Suprapubic skin (tissue), 4 donors: ENCODE data around the gene JAZF1.

Experiments
- EP300 ChIP-seq: sonication (generic); formaldehyde crosslinking; IDR thresholded peaks from one replicate; pipeline ENCODE4 v1.6.1; 2017; ENCODE audit warnings: antibody characterized with exemption
- POLR2A ChIP-seq, 2 donors: fragments of 450-650 bp; IDR thresholded peaks; one replicate each; pipeline ENCODE4 v1.6.1; 2017; ENCODE audit warnings: antibody characterized with exemption in 2 of 2, mild to moderate bottlenecking in 2 of 2, moderate library complexity in 2 of 2
- POLR2AphosphoS5 ChIP-seq, 3 donors: sonication (generic); formaldehyde crosslinking; IDR thresholded peaks; one replicate each; pipeline ENCODE4 v1.6.1; 2017; ENCODE audit warnings: antibody characterized with exemption in 3 of 3
- TF ChIP-seq, protein P1 (sequence below), 2 donors: fragments of 200-600 bp in 1 of 2; fragments of 450-650 bp in 1 of 2; sonication (generic) in 1 of 2; IDR thresholded peaks; one replicate each; pipeline ENCODE4 v1.5.1; 2016 to 2019; ENCODE audit warnings: antibody characterized with exemption in 2 of 2, mild to moderate bottlenecking in 1 of 2, moderate library complexity in 1 of 2

DNA sequence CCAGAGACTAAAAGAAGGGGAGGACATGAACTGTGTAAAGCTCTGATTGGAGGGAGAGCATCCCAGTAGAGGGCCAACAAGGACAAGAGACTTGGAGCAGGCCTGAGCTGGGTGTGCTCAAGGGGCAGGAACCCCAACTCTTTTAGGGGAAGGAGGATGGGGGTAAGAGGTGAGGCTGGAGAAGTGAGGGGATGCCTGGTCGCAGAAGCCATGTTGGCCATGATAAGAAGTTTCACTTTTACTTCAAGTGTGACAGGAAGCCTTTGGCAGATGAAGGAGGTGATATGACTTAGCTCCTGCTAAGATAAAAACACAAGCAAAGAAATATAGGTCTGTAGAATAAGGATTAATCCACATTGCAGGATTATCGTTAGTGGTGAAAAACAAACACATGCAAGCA, 208.3 kb downstream of the JAZF1 start:
- TF ChIP-seq, protein P1, sequence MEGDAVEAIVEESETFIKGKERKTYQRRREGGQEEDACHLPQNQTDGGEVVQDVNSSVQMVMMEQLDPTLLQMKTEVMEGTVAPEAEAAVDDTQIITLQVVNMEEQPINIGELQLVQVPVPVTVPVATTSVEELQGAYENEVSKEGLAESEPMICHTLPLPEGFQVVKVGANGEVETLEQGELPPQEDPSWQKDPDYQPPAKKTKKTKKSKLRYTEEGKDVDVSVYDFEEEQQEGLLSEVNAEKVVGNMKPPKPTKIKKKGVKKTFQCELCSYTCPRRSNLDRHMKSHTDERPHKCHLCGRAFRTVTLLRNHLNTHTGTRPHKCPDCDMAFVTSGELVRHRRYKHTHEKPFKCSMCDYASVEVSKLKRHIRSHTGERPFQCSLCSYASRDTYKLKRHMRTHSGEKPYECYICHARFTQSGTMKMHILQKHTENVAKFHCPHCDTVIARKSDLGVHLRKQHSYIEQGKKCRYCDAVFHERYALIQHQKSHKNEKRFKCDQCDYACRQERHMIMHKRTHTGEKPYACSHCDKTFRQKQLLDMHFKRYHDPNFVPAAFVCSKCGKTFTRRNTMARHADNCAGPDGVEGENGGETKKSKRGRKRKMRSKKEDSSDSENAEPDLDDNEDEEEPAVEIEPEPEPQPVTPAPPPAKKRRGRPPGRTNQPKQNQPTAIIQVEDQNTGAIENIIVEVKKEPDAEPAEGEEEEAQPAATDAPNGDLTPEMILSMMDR (IDR thresholded peaks at IDR 0.05) = no peak
- no peak for TF ChIP-seq POLR2AphosphoS5 (IDR thresholded peaks at IDR 0.05)
- no peak for TF ChIP-seq POLR2A (IDR thresholded peaks at IDR 0.05)
- no peak for TF ChIP-seq EP300
